Naive B cell (primary cell): ENCODE measurements around the gene SLC7A6. TPM values are rescaled to one million over a fixed set of nuclear protein-coding genes. Genes with fewer than 3 reads are reported as not detected.

Experiments
- ATAC-seq, 2 donors: fragments of 150-1000 bp; cut with Tn5 transposase; 2 replicates each; pipeline ENCODE4 v1.10.0; 2021; ENCODE audit warnings: low read depth in 2 of 2, mild to moderate bottlenecking in 2 of 2, moderate library complexity in 2 of 2
- DNase-seq: peaks from one replicate; pipeline ENCODE4 v3.0.0; 2022
- H3K27ac Mint-ChIP-seq, 6 donors: one replicate each; pipeline ENCODE4 v1.8.0; 2020 to 2022; ENCODE audit warnings: mild to moderate bottlenecking in 6 of 6, mixed read lengths in 6 of 6, moderate library complexity in 5 of 6, inconsistent platforms in 2 of 6
- H3K27me3 Mint-ChIP-seq, 3 donors: one replicate each; pipeline ENCODE4 v1.8.0; 2021 to 2022; ENCODE audit warnings: mixed read lengths in 3 of 3, mild to moderate bottlenecking in 1 of 3
- H3K36me3 Mint-ChIP-seq, 2 donors: one replicate each; pipeline ENCODE4 v1.8.0; 2020 to 2022; ENCODE audit warnings: mixed read lengths in 2 of 2, inconsistent platforms in 1 of 2, mild to moderate bottlenecking in 1 of 2
- H3K4me1 Mint-ChIP-seq, 3 donors: one replicate each; pipeline ENCODE4 v1.8.0; 2020 to 2022; ENCODE audit warnings: mixed read lengths in 3 of 3, inconsistent platforms in 1 of 3, mild to moderate bottlenecking in 1 of 3, moderate library complexity in 1 of 3
- H3K4me3 Mint-ChIP-seq, 8 donors: one replicate each; pipeline ENCODE4 v1.8.0; 2020 to 2022; ENCODE audit warnings: mild to moderate bottlenecking in 8 of 8, mixed read lengths in 8 of 8, moderate library complexity in 8 of 8, inconsistent platforms in 2 of 8
- H3K9me3 Mint-ChIP-seq, 7 donors: one replicate each; pipeline ENCODE4 v1.8.0; 2020 to 2022; ENCODE audit warnings: mixed read lengths in 7 of 7, mild to moderate bottlenecking in 5 of 7, inconsistent platforms in 2 of 7, moderate library complexity in 1 of 7
- polyA plus RNA-seq, 6 donors: library from polyadenylated mRNA; unstranded; fragments of 300-500 nt; fragmentation: Illumina TruSeq; gene quantifications; one replicate each; pipeline ENCODE4 v1.2.3, GENCODE V29; 2021; ENCODE audit warnings: low read depth in 6 of 6

The SLC7A6 gene
- polyA plus RNA-seq, 6 donors from 2014 or later: 6.5 to 16.4 (median 13.5) TPM

GRCh38 chr16:68237243-68238028 lies 26.9 kb upstream of the SLC7A6 start:
- Mint-ChIP-seq H3K4me3 (peak overlapping the region; percentile 87 to 96 (median 94)), H3K9me3 (no peaks in the 10 kb centered on the region), H3K36me3 (no peaks in the 10 kb centered on the region), H3K4me1 (peaks cover 31 to 50% (median 38%) of the 10 kb centered on the region in 3 donors), H3K27me3 (no peaks in the 10 kb centered on the region), H3K27ac (peak overlapping the region in 4 of 6 donors; percentile 58 to 83 (median 74))
- ATAC-seq: peak; percentile 67 to 72
- peak; percentile 75 for DNase-seq

- Mint-ChIP-seq H3K27me3 (no peaks in the 10 kb centered on the region), H3K36me3 (no peaks in the 10 kb centered on the region), H3K4me1 (peaks cover 31 to 50% (median 38%) of the 10 kb centered on the region in 3 donors), H3K4me3 (peak overlapping the region; percentile 87 to 96 (median 94)), H3K27ac (peak overlapping the region in 1 of 6 donors; percentile 68), H3K9me3 (no peaks in the 10 kb centered on the region)
- no peak for DNase-seq
- peak in 1 of 2 donors; percentile 0 for ATAC-seq
These were observed 26.3 kb upstream of the SLC7A6 start for GRCh38 chr16:68238029-68238345.

DNA sequence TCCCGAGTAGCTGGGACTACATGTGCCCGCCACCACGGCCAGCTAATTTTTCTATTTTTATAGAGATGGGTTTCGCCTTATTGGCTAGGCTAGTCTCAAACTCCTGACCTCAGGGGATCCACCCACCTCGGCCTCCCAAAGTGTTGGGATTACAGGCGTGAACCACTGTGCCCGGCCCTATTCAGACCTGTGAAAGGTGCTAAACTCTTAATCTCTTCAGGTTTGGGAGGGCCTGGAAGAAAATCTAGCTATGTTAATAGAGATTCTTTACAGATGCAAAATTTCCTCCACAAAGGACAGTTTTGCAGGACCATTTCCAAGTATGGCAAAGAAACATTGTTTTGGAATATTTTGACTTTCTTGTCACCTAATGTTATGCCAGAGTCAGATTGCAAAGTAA lies 22.2 kb upstream of the SLC7A6 start:
- H3K27me3 Mint-ChIP-seq: no peaks in the 10 kb centered on the region
- no peak overlapping the region for H3K27ac Mint-ChIP-seq
- H3K4me1 Mint-ChIP-seq: peaks cover 37 to 52% (median 40%) of the 10 kb centered on the region in 3 donors
- H3K9me3 Mint-ChIP-seq: no peaks in the 10 kb centered on the region
- H3K4me3 Mint-ChIP-seq: peak overlapping the region in 4 of 8 donors; percentile 12 to 100 (median 39)
- ATAC-seq: no peak
- peaks cover 0 to 3% of the 10 kb centered on the region in 2 donors for H3K36me3 Mint-ChIP-seq
- DNase-seq: no peak

DNA sequence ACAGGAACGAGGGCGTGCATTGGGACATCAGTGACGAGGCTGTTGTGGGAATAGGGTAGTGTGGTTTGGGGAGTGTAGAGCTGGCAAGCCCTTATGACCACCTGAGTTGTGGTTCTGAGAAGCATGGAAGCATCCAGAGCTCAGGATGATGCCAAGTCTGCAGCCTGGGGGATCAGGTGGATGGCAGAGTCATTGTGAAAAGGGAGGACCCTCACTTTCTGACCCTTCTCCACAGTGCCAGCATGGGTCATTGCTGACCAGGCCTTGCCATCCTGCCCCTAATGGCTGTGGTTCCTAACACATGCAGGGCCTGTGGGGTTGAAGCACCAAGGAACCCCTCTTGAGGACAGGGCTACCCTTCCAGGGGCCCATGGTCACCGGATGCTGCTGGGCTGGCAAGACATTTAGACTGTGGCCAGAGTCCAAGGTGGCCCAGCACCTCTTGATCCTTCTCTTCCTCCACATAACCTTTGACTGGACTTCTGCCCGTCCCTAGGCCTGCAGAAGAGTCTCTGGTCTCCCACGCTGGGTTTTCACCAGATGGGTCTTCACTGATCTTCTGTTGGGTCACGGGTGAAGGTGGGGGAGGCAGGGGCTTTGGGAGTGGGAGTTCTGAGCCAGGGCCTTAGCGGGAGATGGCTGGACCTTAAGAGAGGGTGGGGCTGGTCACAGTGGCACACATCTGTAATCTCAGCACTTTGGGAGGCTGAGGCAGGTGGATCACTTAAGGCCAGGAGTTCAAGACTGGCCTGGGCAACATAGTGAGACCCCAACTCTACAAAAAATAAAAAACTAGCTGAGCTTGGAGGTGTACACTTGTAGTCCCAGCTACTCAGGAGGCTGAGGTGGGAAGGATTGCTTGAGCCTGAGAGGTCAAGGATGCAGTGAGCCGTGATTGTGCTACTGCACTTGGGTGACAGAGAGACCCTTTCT lies 21.1 kb upstream of the SLC7A6 start:
- no peak for DNase-seq
- no peaks in the 10 kb centered on the region for H3K9me3 Mint-ChIP-seq
- peak overlapping the region in 7 of 8 donors; percentile 58 to 100 (median 98) for H3K4me3 Mint-ChIP-seq
- no peaks in the 10 kb centered on the region for H3K27me3 Mint-ChIP-seq
- ATAC-seq: no peak
- H3K27ac Mint-ChIP-seq: no peak overlapping the region
- peaks cover 38 to 55% (median 43%) of the 10 kb centered on the region in 3 donors for H3K4me1 Mint-ChIP-seq
- peaks cover 0 to 3% of the 10 kb centered on the region in 2 donors for H3K36me3 Mint-ChIP-seq

GRCh38 chr16:68244481-68244902 lies 19.8 kb upstream of the SLC7A6 start:
- Mint-ChIP-seq H3K36me3 (peaks cover 0 to 3% of the 10 kb centered on the region in 2 donors), H3K27me3 (no peaks in the 10 kb centered on the region), H3K27ac (peak overlapping the region in 2 of 6 donors; percentile 54 to 84), H3K4me1 (peaks cover 35 to 45% (median 40%) of the 10 kb centered on the region in 3 donors), H3K9me3 (no peaks in the 10 kb centered on the region), H3K4me3 (peak overlapping the region; percentile 98 to 100 (median 98))
- DNase-seq (no peak), ATAC-seq (no peak)

GRCh38 chr16:68244903-68245853 lies 19.1 kb upstream of the SLC7A6 start, which contains the start of gene PLA2G15:
Gene PLA2G15, plus strand, starts transcription at chr16:68245373. Its CDS starts 54 bp downstream, at chr16:68245427.
- Mint-ChIP-seq H3K36me3 (peaks cover 0 to 3% of the 10 kb centered on the region in 2 donors), H3K27me3 (no peaks in the 10 kb centered on the region), H3K27ac (peak within 1 kb of the TSS; percentile 42 to 84 (median 70)), H3K4me3 (peak within 1 kb of the TSS; percentile 98 to 100 (median 98)), H3K4me1 (peaks cover 31 to 41% (median 40%) of the 10 kb centered on the region in 3 donors), H3K9me3 (no peaks in the 10 kb centered on the region)
- peak; percentile 96 for ATAC-seq
- peak; percentile 92 for DNase-seq

DNA sequence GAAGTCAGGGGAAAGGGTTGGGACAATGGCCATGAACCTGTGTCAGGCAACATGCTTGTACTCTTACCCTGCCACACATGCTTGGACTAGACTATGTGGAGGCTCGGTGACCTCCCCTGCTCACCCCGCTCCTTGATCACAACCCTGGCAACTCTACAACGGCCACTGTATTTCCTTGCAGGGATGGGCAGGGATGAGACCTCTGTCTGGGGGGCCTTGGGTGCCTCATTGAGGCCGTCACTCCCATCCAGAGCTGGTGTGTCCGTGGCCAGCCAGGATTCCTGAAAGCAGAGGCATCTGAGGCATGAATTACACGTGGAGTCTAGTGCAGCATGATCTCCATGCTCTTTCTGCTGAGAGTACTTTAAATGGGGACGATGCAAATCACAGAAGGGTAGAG lies 18.2 kb upstream of the SLC7A6 start:
- H3K27me3 Mint-ChIP-seq: no peaks in the 10 kb centered on the region
- no peaks in the 10 kb centered on the region for H3K9me3 Mint-ChIP-seq
- H3K27ac Mint-ChIP-seq: peak overlapping the region in 3 of 6 donors; percentile 33 to 84 (median 62)
- no peak for ATAC-seq
- H3K36me3 Mint-ChIP-seq: peaks cover 0 to 3% of the 10 kb centered on the region in 2 donors
- peaks cover 31 to 45% (median 41%) of the 10 kb centered on the region in 3 donors for H3K4me1 Mint-ChIP-seq
- DNase-seq: no peak
- peak overlapping the region; percentile 98 to 100 (median 98) for H3K4me3 Mint-ChIP-seq

DNA sequence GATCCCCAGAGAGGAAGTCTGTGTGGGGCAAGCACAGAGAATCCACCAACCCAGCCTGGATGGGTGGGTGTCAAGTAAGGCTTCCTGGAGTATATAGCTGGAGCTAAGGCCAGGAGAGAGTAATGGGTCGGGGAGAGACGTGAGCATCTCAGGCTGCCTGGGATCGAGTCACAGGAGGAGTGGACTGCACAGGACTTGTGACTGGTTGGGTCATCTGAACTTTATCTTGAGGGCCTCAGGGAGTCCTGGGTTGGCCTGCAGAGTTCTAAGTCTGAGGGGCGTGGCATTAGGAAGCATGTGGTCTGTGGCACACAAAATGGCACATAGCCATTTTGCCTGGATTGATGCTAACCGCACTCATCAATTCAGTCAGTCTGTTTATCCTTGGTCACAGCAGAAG lies 17.7 kb upstream of the SLC7A6 start:
- no peaks in the 10 kb centered on the region for H3K9me3 Mint-ChIP-seq
- peak overlapping the region in 1 of 6 donors; percentile 62 for H3K27ac Mint-ChIP-seq
- DNase-seq (no peak), ATAC-seq (no peak)
- peaks cover 0 to 3% of the 10 kb centered on the region in 2 donors for H3K36me3 Mint-ChIP-seq
- H3K4me1 Mint-ChIP-seq: peaks cover 33 to 50% (median 47%) of the 10 kb centered on the region in 3 donors
- H3K4me3 Mint-ChIP-seq: peak overlapping the region in 6 of 8 donors; percentile 51 to 100 (median 98)
- no peaks in the 10 kb centered on the region for H3K27me3 Mint-ChIP-seq

DNA sequence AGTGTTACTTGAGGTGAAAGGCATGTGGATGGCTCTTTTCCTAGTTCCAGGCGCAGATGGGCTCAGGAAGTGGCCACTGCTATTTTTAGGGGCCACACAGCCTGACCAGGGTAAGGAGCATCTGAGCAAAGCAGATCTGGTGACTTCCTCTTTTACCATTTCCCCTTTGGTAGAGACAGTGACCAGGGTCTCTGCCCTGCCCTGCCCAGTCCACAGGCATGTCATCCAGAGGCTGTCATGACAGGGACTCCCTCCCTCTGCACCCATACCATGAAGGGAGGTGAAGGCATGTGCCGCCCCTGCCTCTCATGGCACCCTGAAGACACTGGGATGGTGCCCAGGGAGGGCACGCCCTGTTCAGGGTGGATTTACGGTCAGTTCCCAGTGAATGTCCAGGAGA lies 16.9 kb upstream of the SLC7A6 start:
- no peaks in the 10 kb centered on the region for H3K27me3 Mint-ChIP-seq
- DNase-seq (no peak), ATAC-seq (no peak)
- H3K9me3 Mint-ChIP-seq: no peaks in the 10 kb centered on the region
- no peak overlapping the region for H3K27ac Mint-ChIP-seq
- H3K36me3 Mint-ChIP-seq: peaks cover 0 to 3% of the 10 kb centered on the region in 2 donors
- peak overlapping the region in 4 of 8 donors; percentile 15 to 100 (median 22) for H3K4me3 Mint-ChIP-seq
- H3K4me1 Mint-ChIP-seq: peaks cover 40 to 58% (median 54%) of the 10 kb centered on the region in 3 donors

DNA sequence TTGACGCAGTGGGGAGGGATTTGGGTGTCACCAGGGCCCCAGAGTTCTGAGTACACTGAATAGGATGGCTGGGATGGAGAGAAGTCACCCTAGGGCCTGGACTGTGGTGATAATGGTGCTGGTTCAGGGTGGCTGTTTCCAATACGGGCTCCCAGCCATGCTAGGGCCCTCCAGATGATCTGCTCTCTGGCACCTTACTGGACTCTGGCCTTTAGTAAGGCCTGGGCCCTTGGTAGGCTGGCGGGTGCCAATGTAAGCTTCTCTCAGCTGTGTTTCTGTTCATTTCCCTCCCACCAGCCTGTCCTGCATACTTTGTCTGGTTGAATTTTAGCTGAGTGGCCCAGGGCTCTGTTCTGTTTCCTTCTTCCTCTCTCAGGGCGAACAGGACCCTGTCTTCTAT lies 16.4 kb upstream of the SLC7A6 start:
- Mint-ChIP-seq H3K9me3 (no peaks in the 10 kb centered on the region), H3K27me3 (no peaks in the 10 kb centered on the region), H3K27ac (peak overlapping the region in 1 of 6 donors; percentile 69), H3K4me1 (peaks cover 45 to 63% (median 59%) of the 10 kb centered on the region in 3 donors), H3K36me3 (peaks cover 0 to 3% of the 10 kb centered on the region in 2 donors), H3K4me3 (peak overlapping the region in 3 of 8 donors; percentile 43 to 100 (median 65))
- ATAC-seq (no peak), DNase-seq (no peak)

- H3K27ac Mint-ChIP-seq: peak overlapping the region in 1 of 6 donors; percentile 32
- no peaks in the 10 kb centered on the region for H3K9me3 Mint-ChIP-seq
- peak overlapping the region in 2 of 8 donors; percentile 16 to 43 for H3K4me3 Mint-ChIP-seq
- ATAC-seq: no peak
- H3K36me3 Mint-ChIP-seq: peaks cover 0 to 3% of the 10 kb centered on the region in 2 donors
- no peak for DNase-seq
- peaks cover 42 to 61% (median 59%) of the 10 kb centered on the region in 3 donors for H3K4me1 Mint-ChIP-seq
- H3K27me3 Mint-ChIP-seq: no peaks in the 10 kb centered on the region
These were observed 15.0 kb upstream of the SLC7A6 start for GRCh38 chr16:68249371-68249770.

- H3K27ac Mint-ChIP-seq: peak overlapping the region in 1 of 6 donors; percentile 49
- no peaks in the 10 kb centered on the region for H3K9me3 Mint-ChIP-seq
- no peak for ATAC-seq
- H3K4me1 Mint-ChIP-seq: peaks cover 33 to 49% (median 48%) of the 10 kb centered on the region in 3 donors
- DNase-seq: no peak
- H3K36me3 Mint-ChIP-seq: no peaks in the 10 kb centered on the region
- H3K4me3 Mint-ChIP-seq: peak overlapping the region in 2 of 8 donors; percentile 12 to 54
- H3K27me3 Mint-ChIP-seq: no peaks in the 10 kb centered on the region
These were observed 13.4 kb upstream of the SLC7A6 start for GRCh38 chr16:68250951-68251350.
